CD4-positive, alpha-beta T cell treated with Interleukin-2 at 100 ng/mL for 4 hours (primary cell): ENCODE measurements around the gene MKI67.

Experiments used
- DNase-seq: peaks from one replicate; pipeline ENCODE4 v3.0.0-alpha.2; 2020; ENCODE audit warnings: low spot score

The MKI67 gene

DNA sequence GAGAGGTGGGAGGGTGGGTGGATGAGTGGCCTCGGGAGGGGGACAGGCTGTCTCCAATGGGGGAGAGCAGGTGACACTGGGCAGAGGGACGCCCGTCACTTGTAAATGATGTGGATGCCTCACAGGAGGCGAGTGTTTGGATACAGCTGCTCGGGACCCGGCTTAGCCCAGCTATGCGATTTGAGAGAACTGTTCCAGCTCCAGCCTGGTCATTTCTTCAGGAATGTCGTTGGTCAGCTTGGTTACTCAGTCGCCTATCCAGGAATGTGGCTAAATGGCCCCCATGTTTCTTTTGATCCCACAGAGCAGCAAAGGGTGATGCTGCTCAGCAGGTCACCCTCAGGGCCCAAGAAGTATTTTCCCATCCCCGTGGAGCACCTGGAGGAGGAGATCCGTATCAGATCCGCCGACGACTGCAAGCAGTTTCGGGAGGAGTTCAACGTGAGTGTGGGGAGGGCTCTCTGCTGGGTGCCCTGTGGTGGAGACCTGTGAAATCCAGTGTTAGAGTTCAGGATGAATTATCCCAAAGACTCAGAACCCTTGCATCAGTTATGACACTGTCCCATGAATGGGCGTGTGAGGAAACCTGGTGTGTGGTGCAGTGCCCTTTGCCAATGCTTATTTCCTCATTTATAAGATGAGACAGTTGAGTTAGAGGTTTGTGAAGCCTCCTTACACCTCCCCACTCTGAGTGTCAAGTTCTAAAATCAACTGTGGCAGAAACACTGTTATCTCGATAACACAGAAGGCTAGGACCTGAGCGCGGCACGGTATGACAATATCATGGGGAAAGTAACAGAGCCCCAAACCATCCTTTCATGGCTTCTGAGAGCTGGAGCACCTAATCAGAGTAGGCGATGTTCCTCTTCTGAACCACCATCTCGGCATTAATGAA, 76.8 kb downstream of the MKI67 start:
- DNase-seq = no peak

DNA sequence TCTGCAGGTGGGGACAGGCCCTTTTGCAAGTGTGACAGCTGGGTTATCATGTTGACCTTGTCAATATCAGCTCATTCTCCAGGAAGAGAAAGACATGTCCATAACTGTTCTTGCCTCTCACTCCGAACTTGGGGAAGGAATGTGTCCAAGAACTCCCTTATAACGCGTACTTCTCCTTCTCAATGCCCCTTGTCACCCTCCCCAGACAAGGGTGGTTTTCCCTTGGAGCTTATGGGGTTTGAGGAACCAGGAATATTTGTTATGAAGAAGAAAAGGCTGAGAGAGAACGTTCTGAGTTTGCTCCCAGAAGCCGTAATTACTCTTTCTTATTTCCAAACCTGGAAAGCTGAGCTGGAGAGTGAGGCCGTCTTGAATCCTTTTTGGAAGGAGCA, 77.4 kb downstream of the MKI67 start:
- DNase-seq = no peak

DNA sequence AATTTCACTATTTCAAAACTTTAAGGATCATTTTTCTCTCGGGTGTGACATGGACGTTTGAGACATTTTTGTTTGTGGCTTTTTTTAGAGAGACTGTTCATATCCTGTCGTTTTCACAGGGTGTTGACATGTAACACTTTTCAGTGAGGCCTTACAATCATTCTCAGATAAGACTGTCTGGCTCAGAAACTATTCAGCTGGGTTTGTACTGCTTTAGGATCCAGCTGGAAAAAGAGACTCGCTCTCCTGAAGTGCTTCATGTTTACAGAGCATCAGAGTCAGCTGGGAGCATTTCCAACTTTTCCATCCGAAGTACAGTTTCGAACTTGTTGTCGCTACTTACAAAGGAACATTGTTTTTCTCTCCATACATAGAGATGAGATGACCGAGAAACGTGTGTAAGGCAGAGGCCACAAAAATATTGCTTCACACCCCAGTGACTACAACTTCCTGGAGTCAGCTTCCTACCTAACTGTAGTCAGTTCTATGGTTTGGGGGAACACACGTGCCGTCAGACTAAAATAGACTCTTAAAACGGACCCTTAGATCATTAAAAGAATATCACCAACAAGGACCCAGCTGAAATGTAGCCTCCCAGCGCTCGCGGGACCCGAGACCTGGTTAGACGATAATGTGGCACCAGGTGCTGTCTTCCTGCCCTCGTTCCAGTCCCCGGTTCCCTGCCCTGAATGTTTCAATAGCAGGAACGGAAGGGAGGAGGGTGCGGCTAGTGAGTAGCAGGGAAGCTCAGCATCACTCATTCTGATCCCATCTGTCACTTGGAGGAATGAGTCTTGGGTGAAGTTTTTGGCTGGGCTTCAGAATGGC, 78.0 kb downstream of the MKI67 start:
- peak; percentile 63 for DNase-seq

- DNase-seq = peak; percentile 88
These were observed 78.9 kb downstream of the MKI67 start for GRCh38 chr10:128047351-128047750.

GRCh38 chr10:128046953-128047290, 79.3 kb downstream of the MKI67 start:
- no peak for DNase-seq
